CD4-positive, alpha-beta T cell treated with Interleukin-4 for 4 hours (primary cell): ENCODE results near the gene SALL3.

Experiments
- DNase-seq: peaks from one replicate; pipeline ENCODE4 v3.0.0-alpha.2; 2020

The SALL3 gene

GRCh38 chr18:78981394-78981831 lies 1.8 kb downstream of the SALL3 start:
- DNase-seq, result no peak

GRCh38 chr18:78981989-78982620 lies 2.5 kb downstream of the SALL3 start:
- DNase-seq, result no peak

GRCh38 chr18:78983512-78983911 lies 3.9 kb downstream of the SALL3 start:
- no peak for DNase-seq

DNA sequence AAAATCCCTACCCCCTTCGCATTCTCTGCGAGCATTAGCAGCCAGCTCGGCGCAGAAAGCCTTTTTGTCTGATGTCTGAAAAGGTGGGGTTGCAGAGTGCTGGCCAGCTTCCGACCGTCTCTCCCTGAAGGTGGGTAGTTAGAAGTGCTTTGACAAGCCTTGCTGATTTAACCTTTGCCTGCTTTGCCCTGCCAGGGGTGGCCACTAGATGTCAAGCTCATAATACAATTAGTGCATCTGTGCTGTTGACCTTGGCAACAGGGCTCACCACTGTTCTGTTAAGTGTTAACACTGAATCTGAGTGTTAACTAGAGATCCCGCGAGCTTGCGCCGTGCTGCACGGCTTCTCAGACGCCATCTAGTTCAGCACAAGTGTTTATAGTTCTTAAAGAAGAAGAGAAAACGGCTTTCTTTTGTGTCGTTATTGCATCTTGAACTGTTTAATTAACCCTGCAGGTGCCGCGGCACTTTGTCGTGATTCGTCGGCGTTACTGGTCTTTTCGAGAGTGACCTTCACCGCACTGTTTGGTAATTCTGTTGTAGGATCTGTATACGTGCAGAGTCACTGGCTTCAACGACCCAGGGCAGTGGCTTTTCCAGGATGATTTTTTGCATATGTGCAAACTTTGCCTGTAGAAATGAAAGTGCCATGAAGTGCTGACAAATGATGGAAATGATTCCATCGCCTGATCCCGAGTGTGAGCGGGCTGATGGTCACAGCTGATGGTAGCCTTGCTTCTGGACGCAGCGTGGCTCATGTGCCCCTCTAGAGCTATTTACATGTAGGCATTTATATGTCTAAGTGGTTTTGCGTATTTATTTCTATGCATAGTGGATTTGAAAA lies 5.5 kb downstream of the SALL3 start:
- no peak for DNase-seq

DNA sequence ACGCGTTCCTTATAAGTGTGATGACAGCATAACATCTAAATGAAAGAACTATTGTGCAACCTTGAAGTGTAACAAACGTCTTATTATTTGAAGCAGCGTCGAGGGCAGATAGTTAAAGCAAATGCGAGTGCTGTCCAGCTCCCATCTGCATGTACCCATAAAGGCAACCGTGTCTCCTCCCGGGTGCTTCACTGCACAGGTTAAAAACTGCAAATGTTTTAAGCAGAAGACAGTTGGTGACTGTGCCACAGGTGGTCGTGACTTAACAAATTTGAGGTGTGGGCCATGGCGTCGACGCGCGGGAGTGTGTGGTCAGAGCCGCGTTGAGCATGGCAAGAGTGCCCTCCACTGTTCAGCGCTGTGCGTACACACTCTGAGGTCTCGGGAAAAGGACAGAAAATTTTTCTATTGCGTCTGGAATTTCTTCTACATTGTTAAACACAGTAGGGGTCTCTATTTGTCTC lies 6.4 kb downstream of the SALL3 start:
- DNase-seq, result no peak

GRCh38 chr18:78991446-78991845 lies 11.8 kb downstream of the SALL3 start:
- DNase-seq, result no peak

DNA sequence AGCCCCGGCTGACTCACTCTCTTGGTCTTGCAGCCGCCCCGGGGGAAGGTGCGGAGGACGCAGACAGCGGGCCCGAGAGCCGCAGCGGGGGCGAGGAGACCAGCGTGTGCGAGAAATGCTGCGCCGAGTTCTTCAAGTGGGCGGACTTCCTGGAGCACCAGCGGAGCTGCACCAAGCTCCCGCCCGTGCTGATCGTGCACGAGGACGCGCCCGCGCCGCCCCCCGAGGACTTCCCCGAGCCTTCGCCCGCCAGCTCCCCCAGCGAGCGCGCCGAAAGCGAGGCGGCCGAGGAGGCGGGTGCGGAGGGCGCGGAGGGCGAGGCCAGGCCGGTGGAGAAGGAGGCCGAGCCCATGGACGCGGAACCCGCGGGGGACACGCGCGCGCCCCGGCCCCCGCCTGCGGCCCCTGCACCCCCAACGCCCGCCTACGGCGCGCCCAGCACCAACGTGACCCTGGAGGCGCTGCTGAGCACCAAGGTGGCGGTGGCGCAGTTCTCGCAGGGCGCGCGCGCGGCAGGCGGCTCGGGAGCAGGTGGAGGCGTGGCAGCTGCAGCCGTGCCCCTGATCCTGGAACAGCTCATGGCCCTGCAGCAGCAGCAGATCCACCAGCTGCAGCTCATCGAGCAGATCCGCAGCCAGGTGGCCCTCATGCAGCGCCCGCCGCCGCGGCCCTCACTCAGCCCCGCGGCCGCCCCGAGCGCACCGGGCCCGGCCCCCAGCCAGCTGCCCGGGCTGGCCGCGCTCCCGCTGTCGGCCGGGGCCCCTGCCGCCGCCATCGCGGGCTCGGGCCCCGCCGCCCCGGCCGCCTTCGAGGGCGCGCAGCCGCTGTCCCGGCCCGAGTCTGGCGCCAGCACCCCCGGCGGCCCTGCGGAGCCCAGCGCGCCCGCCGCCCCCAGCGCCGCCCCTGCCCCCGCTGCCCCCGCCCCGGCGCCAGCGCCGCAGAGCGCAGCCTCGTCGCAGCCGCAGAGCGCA lies 12.7 kb downstream of the SALL3 start:
- DNase-seq, result no peak

DNA sequence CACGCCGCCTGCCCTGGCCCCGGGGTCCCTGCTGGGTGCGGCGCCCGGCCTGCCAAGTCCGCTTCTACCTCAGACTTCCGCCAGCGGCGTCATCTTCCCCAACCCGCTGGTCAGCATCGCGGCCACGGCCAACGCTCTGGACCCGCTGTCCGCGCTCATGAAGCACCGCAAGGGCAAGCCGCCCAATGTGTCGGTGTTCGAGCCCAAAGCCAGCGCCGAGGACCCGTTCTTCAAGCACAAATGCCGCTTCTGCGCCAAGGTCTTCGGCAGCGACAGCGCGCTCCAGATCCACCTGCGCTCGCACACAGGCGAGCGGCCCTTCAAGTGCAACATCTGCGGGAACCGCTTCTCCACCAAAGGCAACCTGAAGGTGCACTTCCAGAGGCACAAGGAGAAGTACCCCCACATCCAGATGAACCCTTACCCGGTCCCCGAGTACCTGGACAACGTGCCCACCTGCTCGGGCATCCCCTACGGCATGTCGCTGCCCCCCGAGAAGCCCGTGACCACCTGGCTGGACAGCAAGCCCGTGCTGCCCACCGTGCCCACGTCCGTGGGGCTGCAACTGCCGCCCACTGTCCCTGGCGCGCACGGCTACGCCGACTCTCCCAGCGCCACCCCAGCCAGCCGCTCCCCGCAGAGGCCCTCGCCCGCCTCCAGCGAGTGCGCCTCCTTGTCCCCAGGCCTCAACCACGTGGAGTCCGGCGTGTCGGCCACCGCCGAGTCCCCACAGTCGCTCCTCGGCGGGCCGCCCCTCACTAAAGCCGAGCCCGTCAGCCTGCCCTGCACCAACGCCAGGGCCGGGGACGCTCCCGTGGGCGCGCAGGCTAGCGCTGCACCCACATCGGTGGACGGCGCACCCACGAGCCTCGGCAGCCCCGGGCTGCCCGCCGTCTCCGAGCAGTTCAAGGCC lies 13.7 kb downstream of the SALL3 start:
- DNase-seq, result no peak

- DNase-seq, result no peak
Measured at GRCh38 chr18:78994000-78994399, 14.4 kb downstream of the SALL3 start.

DNA sequence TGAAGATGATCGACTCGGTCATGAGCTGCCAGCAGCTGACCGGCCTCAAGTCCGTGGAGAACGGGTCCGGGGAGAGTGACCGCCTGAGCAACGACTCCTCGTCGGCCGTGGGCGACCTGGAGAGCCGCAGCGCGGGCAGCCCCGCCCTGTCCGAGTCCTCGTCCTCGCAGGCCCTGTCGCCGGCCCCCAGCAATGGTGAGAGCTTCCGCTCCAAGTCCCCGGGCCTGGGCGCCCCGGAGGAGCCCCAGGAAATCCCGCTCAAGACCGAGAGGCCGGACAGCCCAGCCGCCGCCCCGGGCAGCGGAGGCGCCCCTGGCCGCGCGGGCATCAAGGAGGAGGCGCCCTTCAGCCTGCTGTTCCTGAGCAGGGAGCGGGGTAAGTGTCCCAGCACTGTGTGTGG lies 14.9 kb downstream of the SALL3 start:
- no peak for DNase-seq

GRCh38 chr18:78994977-78995582 lies 15.5 kb downstream of the SALL3 start:
- no peak for DNase-seq

DNA sequence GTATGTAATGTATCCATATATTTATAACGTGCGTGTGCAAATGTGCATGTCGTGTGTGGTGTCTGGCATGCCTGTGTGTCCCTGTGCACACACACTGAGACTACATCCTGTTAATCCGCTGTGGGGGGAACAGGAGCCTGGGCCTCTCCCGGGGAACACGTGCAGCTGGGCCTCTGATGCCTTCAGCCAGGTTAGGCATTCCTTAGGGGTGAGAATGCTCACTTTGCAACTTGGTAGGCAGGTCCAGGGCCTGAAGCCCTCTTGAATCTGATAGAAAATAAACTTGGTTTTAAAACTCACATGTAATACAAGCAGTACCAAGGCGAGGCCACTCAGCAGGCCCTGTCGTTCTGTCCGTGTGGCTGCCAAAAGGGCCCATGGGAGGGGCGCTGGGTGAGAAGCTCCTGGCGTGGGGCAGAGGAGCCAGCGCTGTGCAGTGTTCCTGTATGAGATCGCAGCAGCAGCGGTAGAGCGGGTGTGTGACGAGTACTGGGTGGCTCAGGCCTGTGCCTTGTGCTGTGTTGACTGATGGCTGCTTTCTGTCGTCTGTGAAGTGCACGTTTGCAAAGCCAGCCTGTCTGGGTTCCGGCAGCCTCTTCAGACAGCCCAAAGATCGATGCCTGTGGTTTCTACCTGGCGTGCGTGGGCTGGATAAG lies 16.2 kb downstream of the SALL3 start:
- no peak for DNase-seq

DNA sequence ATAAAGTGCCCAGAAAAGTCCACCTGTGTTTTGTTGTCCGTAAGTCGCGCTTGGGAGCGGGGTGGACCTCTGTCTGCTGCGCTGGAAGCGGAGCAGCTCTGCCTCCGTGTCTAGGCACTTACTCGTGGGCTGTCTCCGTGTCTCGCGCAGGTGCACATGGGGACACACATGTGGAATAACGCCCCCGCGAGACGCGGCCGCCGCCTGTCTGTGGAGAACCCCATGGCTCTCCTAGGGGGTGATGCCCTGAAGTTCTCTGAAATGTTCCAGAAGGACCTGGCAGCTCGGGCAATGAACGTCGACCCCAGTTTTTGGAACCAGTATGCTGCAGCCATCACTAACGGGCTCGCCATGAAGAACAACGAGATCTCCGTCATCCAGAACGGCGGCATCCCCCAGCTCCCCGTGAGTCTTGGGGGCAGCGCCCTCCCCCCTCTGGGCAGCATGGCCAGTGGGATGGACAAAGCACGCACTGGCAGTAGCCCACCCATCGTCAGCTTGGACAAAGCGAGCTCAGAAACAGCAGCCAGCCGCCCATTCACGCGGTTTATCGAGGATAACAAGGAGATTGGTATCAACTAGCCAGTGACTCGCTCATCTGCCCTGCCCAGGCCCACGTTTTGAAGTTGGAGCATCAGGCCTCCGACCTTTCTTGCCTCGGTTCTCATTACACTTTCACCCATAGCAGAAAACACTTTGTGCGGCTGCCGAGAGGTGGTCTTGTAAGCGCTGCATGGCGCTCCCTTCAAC lies 17.3 kb downstream of the SALL3 start:
- DNase-seq, result no peak

DNA sequence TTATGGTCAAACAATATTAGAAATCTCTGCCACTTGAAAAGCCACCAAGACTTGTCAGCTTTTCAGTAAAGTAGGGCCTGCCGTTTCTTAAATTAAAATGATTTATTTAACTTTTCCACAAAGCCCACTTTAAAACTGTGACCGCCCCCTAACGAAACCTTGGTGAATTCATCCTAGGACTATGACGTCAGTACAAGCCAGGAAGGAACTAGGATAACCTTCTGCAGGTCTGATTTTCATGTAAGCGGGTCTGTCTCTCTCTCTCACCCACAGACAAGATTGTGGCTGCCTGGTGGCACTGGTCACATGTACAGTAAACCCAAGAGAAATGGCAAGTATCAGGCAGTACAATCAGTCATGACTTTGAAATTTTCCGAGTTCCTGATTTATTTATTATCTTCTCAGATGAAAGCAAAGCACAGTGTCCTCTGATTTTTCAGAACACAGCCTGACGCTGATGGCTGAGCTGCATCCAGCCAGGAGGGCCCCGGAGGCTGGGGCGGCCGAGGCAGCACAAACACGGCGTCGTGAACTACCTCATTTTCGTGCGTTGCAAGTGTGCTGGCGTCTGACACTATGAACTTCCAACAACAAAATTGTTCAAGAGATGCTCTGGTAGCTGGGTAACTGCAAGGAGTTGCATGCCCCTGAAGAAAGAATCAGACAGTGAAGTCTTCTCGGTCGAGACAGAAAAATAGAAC lies 18.9 kb downstream of the SALL3 start:
- no peak for DNase-seq

GRCh38 chr18:78999939-79000338 lies 20.3 kb downstream of the SALL3 start:
- DNase-seq, result no peak

DNA sequence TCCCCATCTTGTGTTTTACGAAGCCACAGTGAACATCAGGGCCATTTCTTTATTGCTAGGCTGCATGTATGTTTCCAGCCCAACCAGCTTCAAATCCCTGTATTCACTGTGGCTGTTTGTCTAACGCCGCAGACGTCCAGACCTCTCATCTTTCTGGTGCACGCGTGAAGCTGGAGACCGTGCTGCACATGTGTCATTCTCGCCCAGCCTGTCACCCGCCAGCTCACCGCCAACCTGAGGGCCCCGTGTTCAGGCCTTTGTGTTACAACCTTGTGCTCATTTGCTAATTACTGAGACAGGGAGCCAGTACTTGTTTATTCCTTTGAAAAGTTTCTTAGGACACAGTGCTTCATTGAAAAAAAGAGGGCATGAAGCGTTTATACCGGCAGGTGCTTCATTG lies 21.4 kb downstream of the SALL3 start:
- no peak for DNase-seq

DNA sequence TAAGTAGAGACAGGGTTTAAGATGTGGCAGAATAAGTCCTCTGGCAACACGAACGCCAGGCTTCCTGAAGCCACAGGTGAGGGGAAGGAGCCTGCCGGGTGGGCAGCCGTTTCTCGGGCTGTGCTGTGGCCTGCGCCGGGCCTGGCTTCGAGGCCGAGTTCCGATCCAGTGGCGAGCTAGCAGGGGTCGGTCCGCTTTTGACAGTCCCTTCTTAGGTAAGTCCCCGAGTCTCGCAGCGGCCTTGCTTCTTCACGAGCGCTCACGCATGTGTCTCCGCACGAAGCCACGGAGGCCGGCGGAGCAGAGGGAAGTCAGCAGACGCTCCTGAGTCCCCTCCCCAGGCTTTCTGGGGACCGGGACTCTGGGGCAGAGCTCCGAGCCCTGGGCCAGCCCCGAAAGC lies 26.0 kb downstream of the SALL3 start:
- no peak for DNase-seq

GRCh38 chr18:79006106-79006795 lies 26.6 kb downstream of the SALL3 start:
- no peak for DNase-seq

GRCh38 chr18:79007440-79007839 lies 27.8 kb downstream of the SALL3 start:
- DNase-seq, result no peak
